GM18507 (cell line): Measurements from ENCODE around the gene LRRC55.

Source experiments
- DNase-seq: peaks from one replicate; pipeline ENCODE4 v3.0.0; 2011; ENCODE audit warnings: low read depth; ENCODE audit not compliant: insufficient read length; ENCODE audit errors: extremely low spot score
- FAIRE-seq: peaks from 2 replicates; lab custom pipeline; 2011; peaks lifted over from hg19 to GRCh38; lab: Jason Lieb, UNC

LRRC55 gene

GRCh38 chr11:57196596-57196995 lies 14.8 kb downstream of the LRRC55 start:
- FAIRE-seq (no peak), DNase-seq (no peak)

- DNase-seq (no peak), FAIRE-seq (no peak)
Measured at GRCh38 chr11:57197762-57198161, 16.0 kb downstream of the LRRC55 start.

GRCh38 chr11:57199330-57199729 lies 17.6 kb downstream of the LRRC55 start:
- no peak for FAIRE-seq
- DNase-seq: no peak

- FAIRE-seq (no peak), DNase-seq (no peak)
Measured at GRCh38 chr11:57200917-57201316, 19.2 kb downstream of the LRRC55 start.

- FAIRE-seq (no peak), DNase-seq (no peak)
Measured at GRCh38 chr11:57202281-57202680, 20.5 kb downstream of the LRRC55 start.

GRCh38 chr11:57203359-57203758 lies 21.6 kb downstream of the LRRC55 start:
- no peak for DNase-seq
- FAIRE-seq: no peak

- no peak for DNase-seq
- no peak for FAIRE-seq
Measured at GRCh38 chr11:57203882-57204480, 22.2 kb downstream of the LRRC55 start.

- FAIRE-seq: no peak
Measured at GRCh38 chr11:57205041-57205641, 23.4 kb downstream of the LRRC55 start.

GRCh38 chr11:57207168-57207567 lies 25.4 kb downstream of the LRRC55 start:
- DNase-seq: no peak
- FAIRE-seq: no peak

More at GRCh38 chr11:57205041-57205641, 23.4 kb downstream of the LRRC55 start:
- DNase-seq: no peak

- DNase-seq (no peak), FAIRE-seq (no peak)
Measured at GRCh38 chr11:57210781-57211180, 29.0 kb downstream of the LRRC55 start.

- no peak for FAIRE-seq
- no peak for DNase-seq
Measured at GRCh38 chr11:57213342-57214097, 31.8 kb downstream of the LRRC55 start.

GRCh38 chr11:57214098-57214417 lies 32.3 kb downstream of the LRRC55 start:
- no peak for FAIRE-seq

GRCh38 chr11:57214494-57214893 lies 32.7 kb downstream of the LRRC55 start:
- DNase-seq (no peak), FAIRE-seq (no peak)

More at GRCh38 chr11:57214098-57214417, 32.3 kb downstream of the LRRC55 start:
- DNase-seq: no peak

- DNase-seq: no peak
- no peak for FAIRE-seq
Measured at GRCh38 chr11:57216463-57216862, 34.7 kb downstream of the LRRC55 start.

- FAIRE-seq (no peak), DNase-seq (no peak)
Measured at GRCh38 chr11:57217053-57217452, 35.3 kb downstream of the LRRC55 start.

GRCh38 chr11:57219021-57219627 lies 37.4 kb downstream of the LRRC55 start:
- FAIRE-seq (no peak), DNase-seq (no peak)

- no peak for FAIRE-seq
- DNase-seq: no peak
Measured at GRCh38 chr11:57222239-57222638, 40.5 kb downstream of the LRRC55 start.

GRCh38 chr11:57223601-57224000 lies 41.8 kb downstream of the LRRC55 start:
- FAIRE-seq: no peak

GRCh38 chr11:57224128-57224527 lies 42.4 kb downstream of the LRRC55 start:
- FAIRE-seq (no peak), DNase-seq (no peak)

More at GRCh38 chr11:57223601-57224000, 41.8 kb downstream of the LRRC55 start:
- DNase-seq: no peak

- no peak for DNase-seq
- no peak for FAIRE-seq
Measured at GRCh38 chr11:57224537-57224936, 42.8 kb downstream of the LRRC55 start.
